SK-N-SH treated with all-trans-retinoic acid at 6 μM for 48 hours (cell line): ENCODE measurements around the gene PER2.

Experiments
- ATAC-seq: fragments of 200-7000 bp; cut with Tn5 transposase; 3 replicates; pipeline ENCODE4 v1.9.1; 2020; ENCODE audit warnings: mild to moderate bottlenecking, moderate library complexity
- ARNTL ChIP-seq: fragments of 450-650 bp; formaldehyde crosslinking; IDR thresholded peaks from 2 replicates; pipeline ENCODE4 v1.5.0; 2020; ENCODE audit warnings: low read depth, mild to moderate bottlenecking, moderate library complexity, borderline replicate concordance
- BACH2 ChIP-seq: fragments of 250-450 bp; sonication (Bioruptor Pico); IDR thresholded peaks from 2 replicates; pipeline ENCODE4 v1.9.0; 2021; ENCODE audit warnings: mild to moderate bottlenecking, borderline replicate concordance
- CSDC2 ChIP-seq: fragments of 250-450 bp; sonication (Bioruptor Pico); IDR thresholded peaks from 2 replicates; pipeline ENCODE4 v1.5.0; 2020; ENCODE audit warnings: mild to moderate bottlenecking, moderate library complexity
- ESRRG ChIP-seq: fragments of 250-450 bp; sonication (Bioruptor Pico); IDR thresholded peaks from 2 replicates; pipeline ENCODE4 v1.6.1; 2021; ENCODE audit warnings: mild to moderate bottlenecking
- GLIS3 ChIP-seq: fragments of 250-450 bp; sonication (Bioruptor Pico); IDR thresholded peaks from 2 replicates; pipeline ENCODE4 v1.5.0; 2020; ENCODE audit warnings: mild to moderate bottlenecking, moderate library complexity
- ISL1 ChIP-seq: fragments of 250-450 bp; sonication (Bioruptor Pico); IDR thresholded peaks from 2 replicates; pipeline ENCODE4 v2.1.2; 2022; ENCODE audit warnings: mild to moderate bottlenecking, moderate library complexity
- OSR1 ChIP-seq: fragments of 250-450 bp; sonication (Bioruptor Pico); IDR thresholded peaks from 2 replicates; pipeline ENCODE4 v1.8.0; 2022; ENCODE audit warnings: moderate library complexity, mild to moderate bottlenecking, inconsistent platforms
- PPARA ChIP-seq: fragments of 250-450 bp; sonication (Bioruptor Pico); IDR thresholded peaks from 2 replicates; pipeline ENCODE4 v1.5.0; 2020; ENCODE audit warnings: mild to moderate bottlenecking, borderline replicate concordance
- RARB ChIP-seq: fragments of 250-450 bp; sonication (Bioruptor Pico); IDR thresholded peaks from 2 replicates; pipeline ENCODE4 v1.8.0; 2021; ENCODE audit warnings: mild to moderate bottlenecking, moderate library complexity
- SNAI2 ChIP-seq: fragments of 250-450 bp; sonication (Bioruptor Pico); IDR thresholded peaks from 2 replicates; pipeline ENCODE4 v1.5.0; 2020; ENCODE audit warnings: mild to moderate bottlenecking, moderate library complexity
- TCF4 ChIP-seq: fragments of 250-450 bp; sonication (Bioruptor Pico); IDR thresholded peaks from 2 replicates; pipeline ENCODE4 v1.8.0; 2021; ENCODE audit warnings: mild to moderate bottlenecking, moderate library complexity, borderline replicate concordance
- TOX ChIP-seq: fragments of 250-450 bp; sonication (Bioruptor Pico); IDR thresholded peaks from 2 replicates; pipeline ENCODE4 v1.8.0; 2021; ENCODE audit warnings: mild to moderate bottlenecking, moderate library complexity, borderline replicate concordance
- ZC3H10 ChIP-seq: fragments of 250-450 bp; sonication (Bioruptor Pico); IDR thresholded peaks from 2 replicates; pipeline ENCODE4 v1.5.1; 2021; ENCODE audit warnings: mild to moderate bottlenecking, moderate library complexity
- ZFP3 ChIP-seq: fragments of 250-450 bp; sonication (Bioruptor Pico); IDR thresholded peaks from 2 replicates; pipeline ENCODE4 v1.5.0; 2020; ENCODE audit warnings: mild to moderate bottlenecking, moderate library complexity
- ZFP30 ChIP-seq: fragments of 450-650 bp; formaldehyde crosslinking; IDR thresholded peaks from 2 replicates; pipeline ENCODE4 v1.5.0; 2022; ENCODE audit warnings: mild to moderate bottlenecking, moderate library complexity
- ZNF565 ChIP-seq: fragments of 450-650 bp; formaldehyde crosslinking; conservative IDR thresholded peaks from 2 replicates; pipeline ENCODE4 v1.5.0; 2020; ENCODE audit warnings: low read depth, mild to moderate bottlenecking, moderate library complexity
- ZNF70 ChIP-seq: fragments of 450-650 bp; formaldehyde crosslinking; IDR thresholded peaks from 2 replicates; pipeline ENCODE4 v1.5.0; 2020; ENCODE audit warnings: mild to moderate bottlenecking, moderate library complexity
- ZNF8 ChIP-seq: fragments of 450-650 bp; formaldehyde crosslinking; IDR thresholded peaks from 2 replicates; pipeline ENCODE4 v1.5.0; 2020; ENCODE audit warnings: mild to moderate bottlenecking, moderate library complexity
- TF ChIP-seq, protein P1 (sequence below): fragments of 250-450 bp; sonication (Bioruptor Pico); IDR thresholded peaks from 2 replicates; pipeline ENCODE4 v1.5.1; 2021; ENCODE audit warnings: mild to moderate bottlenecking, moderate library complexity
- TF ChIP-seq, protein P2 (sequence below): fragments of 250-450 bp; sonication (Bioruptor Pico); IDR thresholded peaks from 2 replicates; pipeline ENCODE4 v1.8.0; 2020; ENCODE audit warnings: mild to moderate bottlenecking, moderate library complexity, borderline replicate concordance
- TF ChIP-seq, protein P3 (sequence below): fragments of 250-450 bp; sonication (Bioruptor Pico); IDR thresholded peaks from 2 replicates; pipeline ENCODE4 v1.8.0; 2021; ENCODE audit warnings: low read depth, mild to moderate bottlenecking, moderate library complexity, borderline replicate concordance
- TF ChIP-seq, protein P4 (sequence below): fragments of 250-450 bp; sonication (Bioruptor Pico); IDR thresholded peaks from 2 replicates; pipeline ENCODE4 v1.5.0; 2020; ENCODE audit warnings: mild to moderate bottlenecking, moderate library complexity
- TF ChIP-seq, protein P5 (sequence below): fragments of 250-450 bp; sonication (Bioruptor Pico); IDR thresholded peaks from 2 replicates; pipeline ENCODE4 v1.5.1; 2020; ENCODE audit warnings: low read depth, mild to moderate bottlenecking, moderate library complexity

Gene PER2

DNA sequence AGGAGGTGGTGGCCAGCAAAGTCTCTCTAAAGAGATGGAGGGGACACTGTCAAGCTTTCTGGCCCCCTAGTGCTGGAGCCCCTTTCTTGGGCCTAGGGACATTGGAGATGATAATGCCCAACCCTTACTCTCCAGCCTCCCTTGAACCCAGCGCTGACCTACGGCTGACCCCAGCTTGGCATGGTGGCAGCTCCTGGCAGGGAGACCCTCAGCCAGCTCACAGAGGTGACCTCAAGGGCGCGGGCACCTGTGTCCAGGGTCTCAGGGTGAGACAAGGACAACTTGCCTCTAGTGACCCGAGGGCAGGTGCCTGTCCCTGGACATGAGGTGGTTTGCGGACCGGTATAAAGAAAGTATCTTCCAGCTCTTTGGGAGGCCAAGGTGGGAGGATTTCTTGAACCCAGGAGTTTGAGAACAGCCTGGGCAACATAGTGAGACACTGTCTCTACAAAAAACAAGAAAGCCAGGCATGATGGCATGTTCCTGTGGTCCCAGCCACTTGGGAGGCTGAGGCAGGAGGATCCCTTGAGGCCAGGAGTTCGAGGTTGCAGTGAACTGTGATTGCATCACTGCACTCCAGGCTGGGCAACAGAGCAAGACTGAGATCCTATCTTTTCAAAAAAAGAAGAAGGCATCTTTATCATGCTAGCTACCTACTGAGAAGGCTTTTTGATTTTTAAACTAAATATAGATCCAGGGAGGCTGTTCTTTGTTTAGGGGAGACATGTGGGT is 3.3 kb upstream of the PER2 start:
- ATAC-seq: no peak
- TF ChIP-seq ZFP30 (no peak), ZC3H10 (CRISPR knock-in tag) (no peak), GLIS3 (CRISPR knock-in tag) (no peak), SNAI2 (CRISPR knock-in tag) (no peak), TCF4 (CRISPR knock-in tag) (no peak), ZNF70 (CRISPR knock-in tag) (no peak), ZNF565 (CRISPR knock-in tag) (no peak), ZNF8 (no peak), ARNTL (CRISPR knock-in tag) (no peak), OSR1 (CRISPR knock-in tag) (no peak), PPARA (no peak), ZFP3 (CRISPR knock-in tag) (no peak)
- TF ChIP-seq, protein P1, sequence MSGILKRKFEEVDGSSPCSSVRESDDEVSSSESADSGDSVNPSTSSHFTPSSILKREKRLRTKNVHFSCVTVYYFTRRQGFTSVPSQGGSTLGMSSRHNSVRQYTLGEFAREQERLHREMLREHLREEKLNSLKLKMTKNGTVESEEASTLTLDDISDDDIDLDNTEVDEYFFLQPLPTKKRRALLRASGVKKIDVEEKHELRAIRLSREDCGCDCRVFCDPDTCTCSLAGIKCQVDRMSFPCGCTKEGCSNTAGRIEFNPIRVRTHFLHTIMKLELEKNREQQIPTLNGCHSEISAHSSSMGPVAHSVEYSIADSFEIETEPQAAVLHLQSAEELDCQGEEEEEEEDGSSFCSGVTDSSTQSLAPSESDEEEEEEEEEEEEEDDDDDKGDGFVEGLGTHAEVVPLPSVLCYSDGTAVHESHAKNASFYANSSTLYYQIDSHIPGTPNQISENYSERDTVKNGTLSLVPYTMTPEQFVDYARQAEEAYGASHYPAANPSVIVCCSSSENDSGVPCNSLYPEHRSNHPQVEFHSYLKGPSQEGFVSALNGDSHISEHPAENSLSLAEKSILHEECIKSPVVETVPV (CRISPR knock-in tag): no peak
- TF ChIP-seq, protein P2, sequence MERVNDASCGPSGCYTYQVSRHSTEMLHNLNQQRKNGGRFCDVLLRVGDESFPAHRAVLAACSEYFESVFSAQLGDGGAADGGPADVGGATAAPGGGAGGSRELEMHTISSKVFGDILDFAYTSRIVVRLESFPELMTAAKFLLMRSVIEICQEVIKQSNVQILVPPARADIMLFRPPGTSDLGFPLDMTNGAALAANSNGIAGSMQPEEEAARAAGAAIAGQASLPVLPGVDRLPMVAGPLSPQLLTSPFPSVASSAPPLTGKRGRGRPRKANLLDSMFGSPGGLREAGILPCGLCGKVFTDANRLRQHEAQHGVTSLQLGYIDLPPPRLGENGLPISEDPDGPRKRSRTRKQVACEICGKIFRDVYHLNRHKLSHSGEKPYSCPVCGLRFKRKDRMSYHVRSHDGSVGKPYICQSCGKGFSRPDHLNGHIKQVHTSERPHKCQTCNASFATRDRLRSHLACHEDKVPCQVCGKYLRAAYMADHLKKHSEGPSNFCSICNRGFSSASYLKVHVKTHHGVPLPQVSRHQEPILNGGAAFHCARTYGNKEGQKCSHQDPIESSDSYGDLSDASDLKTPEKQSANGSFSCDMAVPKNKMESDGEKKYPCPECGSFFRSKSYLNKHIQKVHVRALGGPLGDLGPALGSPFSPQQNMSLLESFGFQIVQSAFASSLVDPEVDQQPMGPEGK (CRISPR knock-in tag): no peak

DNA sequence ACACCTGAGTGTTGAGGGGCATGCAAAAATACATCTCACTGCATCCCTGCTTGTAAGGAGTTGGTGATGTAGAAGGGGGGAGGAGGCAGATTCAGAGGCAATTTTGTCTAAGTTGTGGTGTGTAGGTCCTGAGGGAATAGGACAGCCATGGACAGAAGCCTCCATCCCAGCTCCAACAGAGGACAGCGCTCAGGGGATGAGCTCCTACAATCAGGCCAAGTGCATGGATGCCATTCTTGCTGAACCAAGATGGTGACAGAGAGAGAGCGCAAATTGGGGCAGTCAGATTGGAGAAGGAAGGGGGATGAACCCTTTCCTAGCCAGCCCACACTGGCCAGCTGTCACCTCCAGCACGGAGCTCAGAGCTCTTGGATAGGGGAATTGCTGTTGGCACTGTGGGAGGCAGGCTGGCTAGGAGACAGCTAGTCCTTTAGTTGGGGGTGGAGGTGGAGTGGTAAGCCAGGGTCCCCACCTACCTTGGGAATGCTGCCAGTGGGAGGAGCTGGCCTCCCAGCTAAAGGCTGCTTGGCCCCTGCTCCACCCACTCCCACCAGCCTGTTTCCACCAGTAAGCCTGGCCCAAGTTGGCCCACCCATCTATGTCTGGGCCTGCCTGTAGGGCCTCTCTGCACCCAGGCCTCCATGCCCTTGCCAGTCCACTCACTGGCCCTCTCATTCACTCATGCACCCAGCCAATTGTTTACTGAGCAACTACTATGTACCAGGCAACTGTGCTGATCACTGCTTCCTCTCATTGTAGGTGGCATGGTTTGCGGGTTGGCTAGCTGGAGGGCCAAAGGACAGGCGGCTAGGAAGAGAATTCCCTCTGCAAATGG is 2.5 kb upstream of the PER2 start:
- TF ChIP-seq, protein P3, sequence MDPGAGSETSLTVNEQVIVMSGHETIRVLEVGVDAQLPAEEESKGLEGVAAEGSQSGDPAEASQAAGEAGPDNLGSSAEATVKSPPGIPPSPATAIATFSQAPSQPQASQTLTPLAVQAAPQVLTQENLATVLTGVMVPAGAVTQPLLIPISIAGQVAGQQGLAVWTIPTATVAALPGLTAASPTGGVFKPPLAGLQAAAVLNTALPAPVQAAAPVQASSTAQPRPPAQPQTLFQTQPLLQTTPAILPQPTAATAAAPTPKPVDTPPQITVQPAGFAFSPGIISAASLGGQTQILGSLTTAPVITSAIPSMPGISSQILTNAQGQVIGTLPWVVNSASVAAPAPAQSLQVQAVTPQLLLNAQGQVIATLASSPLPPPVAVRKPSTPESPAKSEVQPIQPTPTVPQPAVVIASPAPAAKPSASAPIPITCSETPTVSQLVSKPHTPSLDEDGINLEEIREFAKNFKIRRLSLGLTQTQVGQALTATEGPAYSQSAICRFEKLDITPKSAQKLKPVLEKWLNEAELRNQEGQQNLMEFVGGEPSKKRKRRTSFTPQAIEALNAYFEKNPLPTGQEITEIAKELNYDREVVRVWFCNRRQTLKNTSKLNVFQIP (CRISPR knock-in tag): no peak
- no peak for TF ChIP-seq ZFP3 (CRISPR knock-in tag)
- TF ChIP-seq TCF4 (CRISPR knock-in tag): no peak
- TF ChIP-seq, protein P1 (CRISPR knock-in tag): no peak
- no peak for TF ChIP-seq ZNF565 (CRISPR knock-in tag)
- TF ChIP-seq ESRRG (CRISPR knock-in tag): no peak
- TF ChIP-seq ARNTL (CRISPR knock-in tag): no peak
- TF ChIP-seq ISL1 (CRISPR knock-in tag): no peak
- TF ChIP-seq ZFP30: no peak
- TF ChIP-seq SNAI2 (CRISPR knock-in tag): no peak
- no peak for TF ChIP-seq GLIS3 (CRISPR knock-in tag)
- TF ChIP-seq RARB (CRISPR knock-in tag): no peak
- TF ChIP-seq, protein P2 (CRISPR knock-in tag): no peak
- TF ChIP-seq BACH2 (CRISPR knock-in tag): no peak
- ATAC-seq: no peak

DNA sequence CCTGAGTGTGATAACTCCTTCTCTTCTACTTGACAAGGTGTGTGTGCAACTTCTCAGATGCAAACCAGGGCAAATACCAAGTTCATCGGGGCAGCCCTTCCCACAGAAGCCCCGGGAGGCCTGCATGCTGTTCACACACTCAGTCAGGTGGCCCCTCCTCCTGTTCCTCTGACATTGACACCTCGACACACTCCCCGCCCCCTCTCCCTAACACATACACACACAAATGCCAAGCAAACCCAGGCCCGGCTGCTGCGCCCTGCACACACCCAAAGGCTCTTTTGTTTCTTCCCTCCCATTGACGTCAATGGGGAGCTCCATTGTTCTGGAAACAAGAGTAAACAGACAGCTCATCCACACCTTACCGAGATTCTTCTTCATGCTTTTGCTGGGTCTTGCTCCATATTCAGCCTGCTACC is 1.7 kb upstream of the PER2 start:
- no peak for ATAC-seq
- TF ChIP-seq, protein P4, sequence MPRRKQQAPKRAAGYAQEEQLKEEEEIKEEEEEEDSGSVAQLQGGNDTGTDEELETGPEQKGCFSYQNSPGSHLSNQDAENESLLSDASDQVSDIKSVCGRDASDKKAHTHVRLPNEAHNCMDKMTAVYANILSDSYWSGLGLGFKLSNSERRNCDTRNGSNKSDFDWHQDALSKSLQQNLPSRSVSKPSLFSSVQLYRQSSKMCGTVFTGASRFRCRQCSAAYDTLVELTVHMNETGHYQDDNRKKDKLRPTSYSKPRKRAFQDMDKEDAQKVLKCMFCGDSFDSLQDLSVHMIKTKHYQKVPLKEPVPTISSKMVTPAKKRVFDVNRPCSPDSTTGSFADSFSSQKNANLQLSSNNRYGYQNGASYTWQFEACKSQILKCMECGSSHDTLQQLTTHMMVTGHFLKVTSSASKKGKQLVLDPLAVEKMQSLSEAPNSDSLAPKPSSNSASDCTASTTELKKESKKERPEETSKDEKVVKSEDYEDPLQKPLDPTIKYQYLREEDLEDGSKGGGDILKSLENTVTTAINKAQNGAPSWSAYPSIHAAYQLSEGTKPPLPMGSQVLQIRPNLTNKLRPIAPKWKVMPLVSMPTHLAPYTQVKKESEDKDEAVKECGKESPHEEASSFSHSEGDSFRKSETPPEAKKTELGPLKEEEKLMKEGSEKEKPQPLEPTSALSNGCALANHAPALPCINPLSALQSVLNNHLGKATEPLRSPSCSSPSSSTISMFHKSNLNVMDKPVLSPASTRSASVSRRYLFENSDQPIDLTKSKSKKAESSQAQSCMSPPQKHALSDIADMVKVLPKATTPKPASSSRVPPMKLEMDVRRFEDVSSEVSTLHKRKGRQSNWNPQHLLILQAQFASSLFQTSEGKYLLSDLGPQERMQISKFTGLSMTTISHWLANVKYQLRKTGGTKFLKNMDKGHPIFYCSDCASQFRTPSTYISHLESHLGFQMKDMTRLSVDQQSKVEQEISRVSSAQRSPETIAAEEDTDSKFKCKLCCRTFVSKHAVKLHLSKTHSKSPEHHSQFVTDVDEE: no peak
- no peak for TF ChIP-seq TOX (CRISPR knock-in tag)
- TF ChIP-seq, protein P5, sequence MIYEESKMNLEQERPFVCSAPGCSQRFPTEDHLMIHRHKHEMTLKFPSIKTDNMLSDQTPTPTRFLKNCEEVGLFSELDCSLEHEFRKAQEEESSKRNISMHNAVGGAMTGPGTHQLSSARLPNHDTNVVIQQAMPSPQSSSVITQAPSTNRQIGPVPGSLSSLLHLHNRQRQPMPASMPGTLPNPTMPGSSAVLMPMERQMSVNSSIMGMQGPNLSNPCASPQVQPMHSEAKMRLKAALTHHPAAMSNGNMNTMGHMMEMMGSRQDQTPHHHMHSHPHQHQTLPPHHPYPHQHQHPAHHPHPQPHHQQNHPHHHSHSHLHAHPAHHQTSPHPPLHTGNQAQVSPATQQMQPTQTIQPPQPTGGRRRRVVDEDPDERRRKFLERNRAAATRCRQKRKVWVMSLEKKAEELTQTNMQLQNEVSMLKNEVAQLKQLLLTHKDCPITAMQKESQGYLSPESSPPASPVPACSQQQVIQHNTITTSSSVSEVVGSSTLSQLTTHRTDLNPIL (CRISPR knock-in tag): no peak
- TF ChIP-seq BACH2 (CRISPR knock-in tag): no peak
- TF ChIP-seq OSR1 (CRISPR knock-in tag): no peak
- TF ChIP-seq ZNF70 (CRISPR knock-in tag): no peak
- TF ChIP-seq CSDC2 (CRISPR knock-in tag): no peak
- TF ChIP-seq TCF4 (CRISPR knock-in tag): no peak
- TF ChIP-seq ZFP30: no peak
